Measurements from ENCODE around the gene LRTM2. TPM values are rescaled to one million over a fixed set of nuclear protein-coding genes. Genes with fewer than 3 reads are reported as not detected.

The LRTM2 gene
- total RNA-seq, 4 donors from 2014 or later = not detected

DNA sequence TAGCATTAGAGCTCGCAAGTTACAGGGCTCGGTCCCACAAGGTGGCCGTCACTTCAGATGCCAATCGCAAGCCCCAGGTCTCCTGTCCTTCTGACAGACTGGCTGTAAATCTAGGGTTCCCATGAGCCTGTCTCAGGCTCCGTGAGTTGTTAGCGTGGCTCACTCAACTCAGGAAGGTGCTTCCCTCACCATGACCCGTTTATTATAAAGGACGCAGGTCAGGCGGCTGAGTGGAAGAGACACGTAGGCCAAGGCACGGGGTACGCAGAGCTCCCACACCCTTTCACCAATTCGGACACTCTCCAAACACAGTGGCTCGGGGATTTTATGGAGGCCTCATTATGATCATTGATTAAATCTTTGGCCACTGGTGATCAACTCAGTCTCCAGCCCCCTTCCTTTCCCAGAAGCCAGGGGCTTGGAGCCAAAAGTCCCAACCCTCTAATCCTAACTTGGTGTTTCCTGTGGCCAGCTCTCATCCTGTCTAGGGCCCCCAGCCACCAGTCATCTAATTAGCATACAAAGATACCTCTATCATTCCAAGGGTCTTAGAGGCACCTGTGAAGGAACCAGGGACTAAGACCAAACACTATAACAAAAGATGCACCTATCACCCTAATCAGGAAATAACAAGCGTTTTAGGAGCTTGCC is 25.8 kb upstream of the LRTM2 start:
- intact Hi-C loops (cut with DNase I) = loop anchor here (5.0 kb wide), 3 partner anchors 143 to 238 kb away; no protein-coding TSS in a partner anchor
- no peak for DNase-seq
- Histone ChIP-seq H3K36me3 (no peaks in the 10 kb centered on the region), H3K27me3 (no peaks in the 10 kb centered on the region), H3K4me1 (peaks cover 9 to 50% (median 12%) of the 10 kb centered on the region in 3 donors), H3K27ac (no peak overlapping the region), H3K4me3 (no peak overlapping the region), H3K9me3 (no peaks in the 10 kb centered on the region)
- 85 to 90% methylated on average over 14 to 15 of the region's 15 CpGs for WGBS, 2 donors
- TF ChIP-seq, protein P1, sequence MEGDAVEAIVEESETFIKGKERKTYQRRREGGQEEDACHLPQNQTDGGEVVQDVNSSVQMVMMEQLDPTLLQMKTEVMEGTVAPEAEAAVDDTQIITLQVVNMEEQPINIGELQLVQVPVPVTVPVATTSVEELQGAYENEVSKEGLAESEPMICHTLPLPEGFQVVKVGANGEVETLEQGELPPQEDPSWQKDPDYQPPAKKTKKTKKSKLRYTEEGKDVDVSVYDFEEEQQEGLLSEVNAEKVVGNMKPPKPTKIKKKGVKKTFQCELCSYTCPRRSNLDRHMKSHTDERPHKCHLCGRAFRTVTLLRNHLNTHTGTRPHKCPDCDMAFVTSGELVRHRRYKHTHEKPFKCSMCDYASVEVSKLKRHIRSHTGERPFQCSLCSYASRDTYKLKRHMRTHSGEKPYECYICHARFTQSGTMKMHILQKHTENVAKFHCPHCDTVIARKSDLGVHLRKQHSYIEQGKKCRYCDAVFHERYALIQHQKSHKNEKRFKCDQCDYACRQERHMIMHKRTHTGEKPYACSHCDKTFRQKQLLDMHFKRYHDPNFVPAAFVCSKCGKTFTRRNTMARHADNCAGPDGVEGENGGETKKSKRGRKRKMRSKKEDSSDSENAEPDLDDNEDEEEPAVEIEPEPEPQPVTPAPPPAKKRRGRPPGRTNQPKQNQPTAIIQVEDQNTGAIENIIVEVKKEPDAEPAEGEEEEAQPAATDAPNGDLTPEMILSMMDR (IDR thresholded peaks at IDR 0.05) = no peak
- TF ChIP-seq POLR2A (IDR thresholded peaks at IDR 0.05) = no peak

DNA sequence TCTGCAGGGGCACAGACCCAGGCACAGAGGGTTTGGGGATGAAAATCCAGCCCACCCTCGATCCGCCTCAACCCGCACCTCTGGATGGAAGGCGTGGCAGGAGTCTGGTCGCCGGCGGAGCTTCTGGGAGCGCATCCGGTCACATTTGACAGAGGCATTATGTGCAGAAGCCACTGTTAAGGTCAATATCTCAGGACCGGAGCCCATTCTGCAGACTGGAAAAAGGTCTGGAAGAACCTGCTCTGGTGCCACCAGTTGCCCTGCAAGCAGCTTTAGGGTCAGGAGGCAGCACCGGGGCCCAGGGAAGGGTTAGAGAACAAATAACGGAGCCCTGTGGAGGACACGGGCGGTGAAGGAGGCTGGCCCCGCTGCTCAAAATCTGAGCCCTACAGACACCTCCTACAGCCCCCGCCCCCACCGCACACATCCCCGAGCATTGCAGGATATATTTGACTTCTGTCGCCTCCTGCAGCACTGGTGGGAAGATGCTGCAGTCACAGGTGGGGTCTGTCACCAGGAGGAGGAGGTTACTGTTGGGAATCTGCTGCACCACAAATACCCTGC is 25.1 kb upstream of the LRTM2 start:
- H3K9me3 ChIP-seq = no peaks in the 10 kb centered on the region
- no peak for DNase-seq
- WGBS, 2 donors = 67 to 74% methylated on average over 17 to 18 of the region's 19 CpGs
- H3K4me3 ChIP-seq = peak overlapping the region in 3 of 4 donors; percentile 68 to 82 (median 79)
- H3K36me3 ChIP-seq = no peaks in the 10 kb centered on the region
- H3K4me1 ChIP-seq = peaks cover 9 to 50% (median 12%) of the 10 kb centered on the region in 3 donors
- TF ChIP-seq, protein P1 (IDR thresholded peaks at IDR 0.05) = no peak
- TF ChIP-seq POLR2A (IDR thresholded peaks at IDR 0.05) = no peak
- intact Hi-C loops (cut with DNase I) = loop anchor here (5.0 kb wide), 2 partner anchors 142 to 237 kb away; no protein-coding TSS in a partner anchor
- peak overlapping the region in 3 of 4 donors; percentile 59 to 91 (median 90) for H3K27ac ChIP-seq
- no peaks in the 10 kb centered on the region for H3K27me3 ChIP-seq

GRCh38 chr12:1795785-1796514 is 24.4 kb upstream of the LRTM2 start:
- H3K27me3 ChIP-seq = no peaks in the 10 kb centered on the region
- H3K4me1 ChIP-seq = peaks cover 9 to 46% (median 12%) of the 10 kb centered on the region in 3 donors
- no peaks in the 10 kb centered on the region for H3K36me3 ChIP-seq
- peak overlapping the region; percentile 52 to 82 (median 74) for H3K4me3 ChIP-seq
- 2 to 4% methylated on average over 14 to 25 of the region's 45 CpGs for WGBS, 2 donors
- intact Hi-C loops (cut with DNase I) = loop anchor here (5.0 kb wide), 2 partner anchors 141 to 236 kb away; no protein-coding TSS in a partner anchor
- TF ChIP-seq, protein P1 (IDR thresholded peaks at IDR 0.05) = peak; percentile 98 to 100 (median 100)
- TF ChIP-seq POLR2A (IDR thresholded peaks at IDR 0.05) = peak in 2 of 4 donors; percentile 42 to 79
- peak overlapping the region; percentile 82 to 91 (median 89) for H3K27ac ChIP-seq
- H3K9me3 ChIP-seq = no peaks in the 10 kb centered on the region
- peak; percentile 69 for DNase-seq

DNA sequence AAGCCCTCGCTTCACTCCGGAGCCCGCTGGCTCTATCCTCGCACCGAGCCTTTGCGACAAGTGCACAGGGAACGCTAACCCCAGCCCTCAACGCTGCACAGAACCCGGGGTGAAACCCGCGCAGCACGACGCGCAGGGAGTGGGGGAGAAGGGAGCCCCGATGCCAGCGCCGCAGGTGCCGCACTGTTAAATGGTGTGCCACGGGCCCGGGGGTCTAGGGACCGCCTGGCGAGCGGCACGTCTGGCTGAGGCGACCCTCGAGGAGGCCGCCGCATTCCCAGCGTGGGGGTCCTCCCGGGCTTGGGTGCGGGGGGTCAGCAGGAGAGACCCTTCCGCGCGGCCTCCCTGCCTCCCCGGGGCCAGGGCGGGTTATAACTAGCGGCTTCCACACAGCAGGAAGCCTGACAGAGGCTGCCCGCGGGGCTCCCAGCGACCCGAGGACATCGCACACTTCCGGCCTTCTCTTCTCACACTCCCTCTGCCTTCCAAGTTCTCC is 23.8 kb upstream of the LRTM2 start:
- no peak for DNase-seq
- intact Hi-C loops (cut with DNase I) = loop anchor here (5.0 kb wide), 2 partner anchors 141 to 236 kb away; no protein-coding TSS in a partner anchor
- TF ChIP-seq, protein P1 (IDR thresholded peaks at IDR 0.05) = no peak
- TF ChIP-seq POLR2A (IDR thresholded peaks at IDR 0.05) = no peak
- Histone ChIP-seq H3K4me1 (peaks cover 9 to 39% (median 12%) of the 10 kb centered on the region in 3 donors), H3K9me3 (no peaks in the 10 kb centered on the region), H3K27ac (peak overlapping the region; percentile 82 to 91 (median 89)), H3K27me3 (no peaks in the 10 kb centered on the region), H3K4me3 (peak overlapping the region; percentile 52 to 82 (median 74)), H3K36me3 (no peaks in the 10 kb centered on the region)
- 0 to 4% methylated on average over 5 to 7 of the region's 43 CpGs for WGBS, 2 donors
